ENCODE results near the gene KYAT1.

Gene KYAT1

GRCh38 chr9:128909859-128910258, 28.1 kb upstream of the KYAT1 start:
- FAIRE-seq (no peak), DNase-seq (ENCODE audit: insufficient read length, low spot score) (no peak)

GRCh38 chr9:128908372-128908771, 26.6 kb upstream of the KYAT1 start:
- DNase-seq (ENCODE audit: insufficient read length, low spot score) (no peak), FAIRE-seq (no peak)

- DNase-seq (ENCODE audit: insufficient read length, low spot score) (no peak), FAIRE-seq (no peak)
Measured at GRCh38 chr9:128906741-128907140, 25.0 kb upstream of the KYAT1 start.

GRCh38 chr9:128905964-128906363, 24.2 kb upstream of the KYAT1 start:
- no peak for DNase-seq (ENCODE audit: insufficient read length, low spot score)
- FAIRE-seq = no peak

GRCh38 chr9:128903871-128904620, 22.3 kb upstream of the KYAT1 start:
- no peak for FAIRE-seq
- no peak for DNase-seq (ENCODE audit: insufficient read length, low spot score)

GRCh38 chr9:128903079-128903461, 21.3 kb upstream of the KYAT1 start:
- DNase-seq (ENCODE audit: insufficient read length, low spot score) (no peak), FAIRE-seq (no peak)

- DNase-seq (ENCODE audit: insufficient read length, low spot score) = no peak
- no peak for FAIRE-seq
Measured at GRCh38 chr9:128902351-128903078, 20.8 kb upstream of the KYAT1 start.

- DNase-seq (ENCODE audit: insufficient read length, low spot score) (no peak), FAIRE-seq (no peak)
Measured at GRCh38 chr9:128901822-128902221, 20.1 kb upstream of the KYAT1 start.

- FAIRE-seq = no peak
- DNase-seq (ENCODE audit: insufficient read length, low spot score) = no peak
Measured at GRCh38 chr9:128901379-128901778, 19.6 kb upstream of the KYAT1 start.

- DNase-seq (ENCODE audit: insufficient read length, low spot score) = no peak
Measured at GRCh38 chr9:128899566-128900322, 18.0 kb upstream of the KYAT1 start.

GRCh38 chr9:128898845-128899565, 17.3 kb upstream of the KYAT1 start:
- no peak for FAIRE-seq
- no peak for DNase-seq (ENCODE audit: insufficient read length, low spot score)

More at GRCh38 chr9:128899566-128900322, 18.0 kb upstream of the KYAT1 start:
- FAIRE-seq = no peak

GRCh38 chr9:128898382-128898781, 16.6 kb upstream of the KYAT1 start:
- FAIRE-seq (no peak), DNase-seq (ENCODE audit: insufficient read length, low spot score) (no peak)

GRCh38 chr9:128895556-128895955, 13.8 kb upstream of the KYAT1 start:
- FAIRE-seq (no peak), DNase-seq (ENCODE audit: insufficient read length, low spot score) (no peak)

GRCh38 chr9:128894764-128895163, 13.0 kb upstream of the KYAT1 start:
- no peak for FAIRE-seq
- no peak for DNase-seq (ENCODE audit: insufficient read length, low spot score)

- DNase-seq (ENCODE audit: insufficient read length, low spot score) (no peak), FAIRE-seq (no peak)
Measured at GRCh38 chr9:128893354-128893753, 11.6 kb upstream of the KYAT1 start.

- DNase-seq (ENCODE audit: insufficient read length, low spot score) = peak; percentile 67
- peak; percentile 80 for FAIRE-seq
Measured at GRCh38 chr9:128892221-128892921, 10.6 kb upstream of the KYAT1 start.

- DNase-seq (ENCODE audit: insufficient read length, low spot score) (no peak), FAIRE-seq (no peak)
Measured at GRCh38 chr9:128891321-128892220, 9.8 kb upstream of the KYAT1 start.

GRCh38 chr9:128887914-128888350, 6.2 kb upstream of the KYAT1 start:
- FAIRE-seq = no peak
- no peak for DNase-seq (ENCODE audit: insufficient read length, low spot score)

GRCh38 chr9:128887049-128887448, 5.3 kb upstream of the KYAT1 start:
- no peak for FAIRE-seq

More at GRCh38 chr9:128887049-128887448, 5.3 kb upstream of the KYAT1 start:
- DNase-seq (ENCODE audit: insufficient read length, low spot score) = no peak
